HAP-1 (cell line): ENCODE data around the gene GPX2.
A peak's percentile ranks its signal among the peaks of the same experiment; 100 is the strongest.

Experiments
- DNase-seq, 2 experiments: peaks; one replicate each; pipeline ENCODE4 v3.0.0-alpha.2; 2016 to 2020; ENCODE audit warnings: low spot score in 2 of 2
- H3K27me3 ChIP-seq: fragments of 250-450 bp; sonication (Bioruptor Pico); 2 replicates; pipeline ENCODE4 v1.5.1; 2020; ENCODE audit warnings: low read depth, mild to moderate bottlenecking, moderate library complexity
- H3K36me3 ChIP-seq: fragments of 250-450 bp; sonication (Bioruptor Pico); replicated peaks from 2 replicates; pipeline ENCODE4 v1.5.1; 2020; ENCODE audit warnings: mild to moderate bottlenecking
- H3K4me1 ChIP-seq: fragments of 250-450 bp; sonication (Bioruptor Pico); 2 replicates; pipeline ENCODE4 v1.5.1; 2020; ENCODE audit warnings: mild to moderate bottlenecking
- H3K4me3 ChIP-seq: fragments of 250-450 bp; sonication (Bioruptor Pico); 2 replicates; pipeline ENCODE4 v1.5.1; 2020; ENCODE audit warnings: mild to moderate bottlenecking, moderate library complexity
- H3K9me3 ChIP-seq: fragments of 250-450 bp; sonication (Bioruptor Pico); 2 replicates; pipeline ENCODE4 v1.5.1; 2020; ENCODE audit warnings: mild to moderate bottlenecking, moderate library complexity
- in situ Hi-C: fragments of 300-500 bp; cut with MboI; formaldehyde crosslinking; loops from 3 replicates; pipeline ENCODE4 v1.14.3; 2020; ENCODE audit warnings: low sequenced_read_pairs, inconsistent platforms, mixed read lengths

GPX2 gene

DNA sequence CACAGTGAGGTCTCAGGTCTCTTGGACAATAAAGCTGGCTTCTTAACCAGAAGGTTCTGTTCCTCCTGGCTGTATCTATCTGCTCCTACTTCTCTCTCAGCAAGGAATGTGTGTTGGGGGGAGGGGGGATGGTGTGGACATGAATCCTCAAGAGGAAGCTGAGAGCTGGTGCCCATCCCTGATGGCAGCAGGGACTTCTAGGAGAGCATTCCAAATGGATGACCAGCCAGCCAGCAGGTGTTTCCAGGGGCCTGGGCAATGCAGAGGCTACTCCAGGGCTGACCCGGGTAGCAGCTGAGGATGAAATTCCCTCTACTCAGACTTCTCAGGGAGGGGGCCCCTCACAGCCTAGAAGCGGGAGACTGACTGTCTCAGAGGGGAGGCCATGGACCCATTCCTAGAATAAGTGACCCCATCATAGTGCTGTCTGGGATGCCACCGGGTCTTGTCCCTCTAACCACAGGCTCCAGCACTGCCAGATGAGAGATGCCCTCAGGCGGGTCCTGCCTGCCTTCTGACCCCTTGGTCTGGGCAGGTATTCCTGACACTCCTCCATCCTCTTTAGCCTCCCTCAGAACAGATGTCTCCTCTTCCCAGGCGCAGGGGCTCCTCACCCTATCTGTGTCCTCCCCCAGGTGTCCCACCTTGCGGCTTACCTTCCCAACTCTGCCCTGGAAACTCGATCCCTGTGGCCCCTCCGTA is 28.4 kb upstream of the GPX2 start:
- no peak for DNase-seq

DNA sequence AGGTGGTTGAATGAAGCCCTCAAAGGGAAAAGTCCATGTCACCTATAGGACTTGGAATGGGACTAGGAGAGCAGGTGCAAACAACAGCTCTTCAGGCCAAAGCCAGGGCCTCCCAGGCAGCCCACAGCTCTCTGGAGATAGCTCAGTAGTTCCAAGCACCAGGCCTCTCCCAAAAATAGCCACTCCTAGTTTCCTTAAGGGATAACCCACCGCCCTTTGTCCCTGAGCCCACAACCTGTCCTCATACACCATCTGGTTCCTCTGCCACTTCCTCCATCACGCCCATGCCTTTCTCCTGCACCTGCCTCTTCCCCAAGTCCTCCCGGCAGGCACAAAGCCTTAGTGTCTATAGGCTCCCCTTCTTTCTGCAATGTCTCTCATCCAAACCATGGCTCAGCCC is 27.5 kb upstream of the GPX2 start:
- no peaks in the 10 kb centered on the region for H3K9me3 ChIP-seq
- no peaks in the 10 kb centered on the region for H3K36me3 ChIP-seq
- H3K27me3 ChIP-seq: no peaks in the 10 kb centered on the region
- peaks cover 7% of the 10 kb centered on the region for H3K4me1 ChIP-seq
- DNase-seq: no peak
- in situ Hi-C loops: no loop called here
- H3K4me3 ChIP-seq: no peak overlapping the region

More for the DNA sequence above, 28.4 kb upstream of the GPX2 start:
- Histone ChIP-seq H3K4me3 (peak overlapping the region; percentile 53), H3K27me3 (no peaks in the 10 kb centered on the region), H3K36me3 (no peaks in the 10 kb centered on the region), H3K4me1 (peaks cover 7% of the 10 kb centered on the region), H3K9me3 (no peaks in the 10 kb centered on the region)
- in situ Hi-C loops: no loop called here

DNA sequence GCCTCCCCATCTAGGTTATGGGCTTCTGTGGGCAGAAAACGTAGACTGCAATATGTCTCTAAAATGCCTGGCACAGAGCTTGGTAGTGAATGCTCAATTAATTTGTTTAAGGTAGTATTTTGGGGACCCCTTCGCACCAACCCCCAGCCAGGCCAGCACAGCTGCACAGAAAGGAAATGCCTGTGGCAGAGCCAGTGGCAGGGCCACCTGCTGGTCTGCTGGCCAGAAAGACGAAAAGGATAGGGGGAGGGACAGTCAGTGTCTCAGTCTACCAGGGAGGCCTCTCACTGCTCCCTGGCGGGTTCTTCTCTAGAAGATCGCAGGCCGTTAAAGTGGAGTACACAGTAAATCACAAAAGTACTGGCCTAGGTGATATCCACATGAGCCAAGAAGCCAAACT is 26.1 kb upstream of the GPX2 start:
- H3K36me3 ChIP-seq: peaks cover 2% of the 10 kb centered on the region; the same call in 1 of the 2 replicates
- no peaks in the 10 kb centered on the region for H3K9me3 ChIP-seq
- no peaks in the 10 kb centered on the region for H3K27me3 ChIP-seq
- in situ Hi-C loops: no loop called here
- H3K4me3 ChIP-seq: no peak overlapping the region
- no peak for DNase-seq
- peaks cover 7% of the 10 kb centered on the region for H3K4me1 ChIP-seq

DNA sequence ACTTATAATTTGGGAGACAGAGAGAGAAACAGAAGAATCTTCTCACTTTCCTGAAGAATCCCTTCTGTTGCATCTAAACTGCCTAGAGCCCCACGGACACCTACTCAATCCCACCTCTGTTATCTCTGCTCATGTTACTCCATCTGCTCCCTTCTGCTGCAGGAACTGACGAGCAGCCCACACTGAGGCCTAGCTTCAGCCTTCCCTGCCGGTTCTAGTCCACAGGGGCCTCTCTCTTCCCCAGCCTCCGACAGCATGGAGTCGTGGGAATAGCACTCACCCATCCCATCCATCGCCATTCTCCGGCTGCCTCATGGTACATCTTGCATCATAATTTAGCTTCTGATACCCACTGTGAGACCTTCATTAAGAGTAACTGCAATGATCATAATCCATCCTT is 25.6 kb upstream of the GPX2 start:
- Histone ChIP-seq H3K4me1 (peaks cover 7% of the 10 kb centered on the region), H3K36me3 (peaks cover 5% of the 10 kb centered on the region; the same call in 1 of the 2 replicates), H3K4me3 (no peak overlapping the region), H3K27me3 (no peaks in the 10 kb centered on the region), H3K9me3 (no peaks in the 10 kb centered on the region)
- in situ Hi-C loops: no loop called here
- DNase-seq: no peak

GRCh38 chr14:64966976-64967375 is 24.4 kb upstream of the GPX2 start:
- no peak for DNase-seq
- Histone ChIP-seq H3K4me3 (no peak overlapping the region), H3K4me1 (no peaks in the 10 kb centered on the region), H3K9me3 (no peaks in the 10 kb centered on the region), H3K36me3 (peaks cover 5% of the 10 kb centered on the region; the same call in 1 of the 2 replicates), H3K27me3 (no peaks in the 10 kb centered on the region)
- in situ Hi-C loops: no loop called here

DNA sequence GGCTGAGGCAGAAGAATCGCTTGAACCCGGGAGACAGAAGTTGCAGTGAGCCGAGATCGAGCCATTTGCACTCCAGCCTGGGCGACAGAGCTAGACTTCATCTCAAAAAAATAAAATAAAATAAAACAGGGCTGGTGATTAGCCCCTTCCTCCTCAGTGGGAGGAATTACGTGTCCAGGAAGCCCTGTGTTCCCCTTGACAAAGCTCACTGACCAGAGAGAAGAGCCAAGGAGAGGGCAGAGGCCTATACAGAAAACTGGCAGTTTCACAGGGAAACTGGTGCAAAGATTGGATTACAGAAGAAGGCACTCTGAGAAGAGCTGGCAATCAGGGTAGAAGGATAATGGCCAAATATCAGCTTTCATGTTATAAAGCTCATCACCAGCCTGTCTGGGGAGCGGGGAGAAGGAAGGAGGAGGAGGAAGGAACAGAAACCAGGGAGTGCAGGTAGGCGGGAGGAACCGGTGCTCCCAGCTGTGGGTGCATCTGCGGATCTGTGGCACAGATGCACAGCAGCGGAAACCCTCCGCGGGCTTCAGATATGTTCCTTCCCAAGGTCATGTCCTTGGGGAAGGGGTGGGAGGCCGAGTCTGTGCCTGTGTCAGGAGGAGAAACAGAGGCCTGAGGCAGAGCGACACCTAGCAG is 22.9 kb upstream of the GPX2 start:
- Histone ChIP-seq H3K27me3 (no peaks in the 10 kb centered on the region), H3K4me1 (no peaks in the 10 kb centered on the region), H3K9me3 (no peaks in the 10 kb centered on the region), H3K4me3 (no peak overlapping the region), H3K36me3 (peaks cover 5% of the 10 kb centered on the region; the same call in 1 of the 2 replicates)
- in situ Hi-C loops: no loop called here
- no peak for DNase-seq

GRCh38 chr14:64963611-64964010 is 21.1 kb upstream of the GPX2 start:
- in situ Hi-C loops: no loop called here
- Histone ChIP-seq H3K4me1 (no peaks in the 10 kb centered on the region), H3K27me3 (no peaks in the 10 kb centered on the region)

GRCh38 chr14:64960762-64961276 is 18.3 kb upstream of the GPX2 start:
- in situ Hi-C loops: no loop called here
- Histone ChIP-seq H3K36me3 (peaks cover 5% of the 10 kb centered on the region), H3K4me1 (no peaks in the 10 kb centered on the region), H3K4me3 (no peak overlapping the region), H3K27me3 (no peaks in the 10 kb centered on the region), H3K9me3 (no peaks in the 10 kb centered on the region)
- no peak for DNase-seq

More at GRCh38 chr14:64963611-64964010, 21.1 kb upstream of the GPX2 start:
- DNase-seq: no peak
- Histone ChIP-seq H3K9me3 (no peaks in the 10 kb centered on the region), H3K36me3 (peaks cover 5% of the 10 kb centered on the region; the same call in 1 of the 2 replicates), H3K4me3 (no peak overlapping the region)

DNA sequence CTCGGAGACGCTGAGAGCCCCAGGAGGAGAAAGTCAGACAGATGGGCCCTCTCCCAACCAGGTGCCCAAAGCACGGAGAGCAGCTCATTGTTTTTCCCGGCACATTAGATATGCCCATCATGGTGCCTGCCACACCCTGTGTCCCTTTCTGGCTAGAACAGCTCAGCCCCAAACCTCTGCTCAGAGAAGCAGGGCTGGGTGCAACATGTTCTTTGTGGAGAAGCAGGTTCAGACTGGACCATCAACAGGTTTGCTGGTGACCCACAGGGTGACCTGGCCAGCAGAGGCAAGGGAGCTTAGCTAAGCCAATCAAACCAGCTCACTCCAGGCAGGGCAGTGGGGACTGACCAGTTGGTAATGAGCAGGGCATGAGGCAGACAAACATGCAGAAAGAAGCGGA is 16.2 kb upstream of the GPX2 start:
- Histone ChIP-seq H3K9me3 (no peaks in the 10 kb centered on the region), H3K27me3 (no peaks in the 10 kb centered on the region), H3K4me1 (no peaks in the 10 kb centered on the region), H3K4me3 (no peak overlapping the region), H3K36me3 (peaks cover 4% of the 10 kb centered on the region)
- in situ Hi-C loops: no loop called here
- no peak for DNase-seq

GRCh38 chr14:64958201-64958600 is 15.7 kb upstream of the GPX2 start:
- in situ Hi-C loops: no loop called here

GRCh38 chr14:64956697-64957406 is 14.3 kb upstream of the GPX2 start:
- H3K27me3 ChIP-seq: no peaks in the 10 kb centered on the region
- H3K9me3 ChIP-seq: no peaks in the 10 kb centered on the region
- H3K4me3 ChIP-seq: no peak overlapping the region
- H3K4me1 ChIP-seq: no peaks in the 10 kb centered on the region
- in situ Hi-C loops: no loop called here
- peaks cover 15% of the 10 kb centered on the region for H3K36me3 ChIP-seq
- no peak for DNase-seq

More at GRCh38 chr14:64958201-64958600, 15.7 kb upstream of the GPX2 start:
- DNase-seq: no peak
- no peaks in the 10 kb centered on the region for H3K9me3 ChIP-seq
- H3K36me3 ChIP-seq: peaks cover 1% of the 10 kb centered on the region
- H3K4me3 ChIP-seq: no peak overlapping the region
- no peaks in the 10 kb centered on the region for H3K4me1 ChIP-seq
- no peaks in the 10 kb centered on the region for H3K27me3 ChIP-seq

GRCh38 chr14:64955297-64955696 is 12.8 kb upstream of the GPX2 start:
- DNase-seq: no peak
- in situ Hi-C loops: no loop called here
- Histone ChIP-seq H3K27me3 (no peaks in the 10 kb centered on the region), H3K4me1 (no peaks in the 10 kb centered on the region), H3K9me3 (no peaks in the 10 kb centered on the region), H3K36me3 (peaks cover 28% of the 10 kb centered on the region), H3K4me3 (no peak overlapping the region)

GRCh38 chr14:64954491-64955240 is 12.1 kb upstream of the GPX2 start:
- in situ Hi-C loops: no loop called here

More at GRCh38 chr14:64954491-64955240, 12.1 kb upstream of the GPX2 start:
- no peak for DNase-seq
- H3K4me3 ChIP-seq: no peak overlapping the region
- H3K36me3 ChIP-seq: peaks cover 29% of the 10 kb centered on the region
- no peaks in the 10 kb centered on the region for H3K27me3 ChIP-seq
- no peaks in the 10 kb centered on the region for H3K4me1 ChIP-seq
- no peaks in the 10 kb centered on the region for H3K9me3 ChIP-seq
